ENCODE measurements around the gene POLN. TPM values are rescaled to one million over a fixed set of nuclear protein-coding genes. Genes with fewer than 3 reads are reported as not detected.

The POLN gene
- polyA plus RNA-seq, 1 experiment = 0.35 TPM

GRCh38 chr4:2077537-2078460 lies 164.1 kb downstream of the POLN start:
- DNase-seq (ENCODE audit: low read depth, low spot score) = no peak
- TF ChIP-seq CTCF (IDR thresholded peaks at IDR 0.05; ENCODE audit: low read depth, low read length) = no peak
- Histone ChIP-seq H3K9me3 (ENCODE audit: control insufficient read depth, insufficient read depth, low read length) (no peaks in the 10 kb centered on the region), H3K27ac (ENCODE audit: low read depth, low read length) (no peak overlapping the region), H3K4me3 (ENCODE audit: low read depth, low read length) (no peak overlapping the region), H3K27me3 (ENCODE audit: control insufficient read depth, insufficient read depth, low read length) (peaks cover 9% of the 10 kb centered on the region)
- ChIA-PET CTCF (no interaction called here), POLR2A (no interaction called here)

- no peaks in the 10 kb centered on the region for H3K9me3 ChIP-seq (ENCODE audit: control insufficient read depth, insufficient read depth, low read length)
- CTCF ChIA-PET = no interaction called here
- no peak for DNase-seq (ENCODE audit: low read depth, low spot score)
These were observed 164.9 kb downstream of the POLN start for GRCh38 chr4:2076908-2077536.

GRCh38 chr4:2075987-2076907 lies 165.7 kb downstream of the POLN start:
- Histone ChIP-seq H3K4me3 (ENCODE audit: low read depth, low read length) (no peak overlapping the region), H3K9me3 (ENCODE audit: control insufficient read depth, insufficient read depth, low read length) (no peaks in the 10 kb centered on the region), H3K27ac (ENCODE audit: low read depth, low read length) (no peak overlapping the region), H3K27me3 (ENCODE audit: control insufficient read depth, insufficient read depth, low read length) (peaks cover 15% of the 10 kb centered on the region)
- DNase-seq (ENCODE audit: low read depth, low spot score) = no peak
- no peak for TF ChIP-seq CTCF (IDR thresholded peaks at IDR 0.05; ENCODE audit: low read depth, low read length)
- ChIA-PET POLR2A (no interaction called here), CTCF (no interaction called here)

More at GRCh38 chr4:2076908-2077536, 164.9 kb downstream of the POLN start:
- Histone ChIP-seq H3K4me3 (ENCODE audit: low read depth, low read length) (no peak overlapping the region), H3K27me3 (ENCODE audit: control insufficient read depth, insufficient read depth, low read length) (peaks cover 12% of the 10 kb centered on the region), H3K27ac (ENCODE audit: low read depth, low read length) (no peak overlapping the region)
- POLR2A ChIA-PET = no interaction called here
- no peak for TF ChIP-seq CTCF (IDR thresholded peaks at IDR 0.05; ENCODE audit: low read depth, low read length)

- ChIA-PET POLR2A (interaction anchor here (0.6 kb wide), 1 partner anchor 322 kb away, joined by 3 read pairs; no protein-coding TSS in a partner anchor), CTCF (no interaction called here)
- H3K27me3 ChIP-seq (ENCODE audit: control insufficient read depth, insufficient read depth, low read length) = peaks cover 16% of the 10 kb centered on the region
- H3K9me3 ChIP-seq (ENCODE audit: control insufficient read depth, insufficient read depth, low read length) = no peaks in the 10 kb centered on the region
- H3K27ac ChIP-seq (ENCODE audit: low read depth, low read length) = no peak overlapping the region
- H3K4me3 ChIP-seq (ENCODE audit: low read depth, low read length) = no peak overlapping the region
- DNase-seq (ENCODE audit: low read depth, low spot score) = no peak
- TF ChIP-seq CTCF (IDR thresholded peaks at IDR 0.05; ENCODE audit: low read depth, low read length) = no peak
These were observed 166.5 kb downstream of the POLN start for GRCh38 chr4:2075171-2075986.

Measured in AG04450 (cell line).